AG08396 (cell line): ENCODE data around the gene SEPTIN2.
"Not testable (repeated sequence)": the region's sequence is repeated elsewhere in the genome, so short reads cannot be mapped to it uniquely, and the experiment has no call there.

Source experiments
- DNase-seq: peaks from one replicate; pipeline ENCODE4 v3.0.0; 2012; ENCODE audit warnings: low spot score, mixed read lengths

The SEPTIN2 gene

GRCh38 chr2:241314226-241315092 lies 1.3 kb upstream of the SEPTIN2 start:
- DNase-seq: no peak

- peak; percentile 99 for DNase-seq
Observed at GRCh38 chr2:241315093-241315878, 439 bp upstream of the SEPTIN2 start, which contains the start of gene HDLBP. Gene HDLBP, minus strand, starts transcription at chr2:241315672. Its CDS starts 48,803 bp downstream, at chr2:241266869.

GRCh38 chr2:241316825-241317224 lies 1.1 kb downstream of the SEPTIN2 start:
- DNase-seq: no peak

GRCh38 chr2:241317391-241317790 lies 1.7 kb downstream of the SEPTIN2 start:
- DNase-seq: no peak

- not testable (repeated sequence) for DNase-seq
Observed at GRCh38 chr2:241318830-241319229, 3.1 kb downstream of the SEPTIN2 start.

- no peak for DNase-seq
Observed at GRCh38 chr2:241320394-241320793, 4.7 kb downstream of the SEPTIN2 start.

- DNase-seq: no peak
Observed at GRCh38 chr2:241321033-241321432, 5.3 kb downstream of the SEPTIN2 start.

GRCh38 chr2:241321886-241322285 lies 6.2 kb downstream of the SEPTIN2 start:
- DNase-seq: no peak

- DNase-seq: no peak
Observed at GRCh38 chr2:241323778-241324177, 8.1 kb downstream of the SEPTIN2 start.

GRCh38 chr2:241324775-241325174 lies 9.1 kb downstream of the SEPTIN2 start:
- no peak for DNase-seq

GRCh38 chr2:241325257-241325656 lies 9.5 kb downstream of the SEPTIN2 start:
- DNase-seq: no peak

- DNase-seq: no peak
Observed at GRCh38 chr2:241329669-241330615, 14.2 kb downstream of the SEPTIN2 start.

GRCh38 chr2:241330616-241330981 lies 14.9 kb downstream of the SEPTIN2 start:
- no peak for DNase-seq

GRCh38 chr2:241334813-241335212 lies 19.1 kb downstream of the SEPTIN2 start:
- DNase-seq: no peak

- no peak for DNase-seq
Observed at GRCh38 chr2:241339839-241340630, 24.3 kb downstream of the SEPTIN2 start.

GRCh38 chr2:241340631-241341163 lies 25.0 kb downstream of the SEPTIN2 start:
- no peak for DNase-seq

- DNase-seq: no peak
Observed at GRCh38 chr2:241344925-241345651, 29.4 kb downstream of the SEPTIN2 start.

GRCh38 chr2:241349941-241350340 lies 34.2 kb downstream of the SEPTIN2 start:
- no peak for DNase-seq

- DNase-seq: no peak
Observed at GRCh38 chr2:241350530-241350877, 34.8 kb downstream of the SEPTIN2 start.
